ENCODE measurements around the gene FAM210B. TPM values are rescaled to one million over a fixed set of nuclear protein-coding genes. Genes with fewer than 3 reads are reported as not detected.
A peak's percentile ranks its signal among the peaks of the same experiment; 100 is the strongest.

FAM210B gene
- total RNA-seq (10 to 100 TPM; 35.6 to 64.6 (median 53.2) TPM), polyA plus RNA-seq (10 to 100 TPM; 21.0 to 68.5 (median 37.8) TPM)
- long read RNA-seq, donor 1, transcript FAM210B-201 (3 exons, 3,046 nt): major isoform, 76 of 92 reads
- long read RNA-seq, donor 1, partial matches to known transcripts: 10 of 92 reads
- long read RNA-seq, donor 1, other reads (novel, unspliced or antisense): 4 of 92 reads
- long read RNA-seq, donor 2, transcript FAM210B-202 (2 exons, 614 nt): minor isoform, 5 of 92 reads
- long read RNA-seq, donor 2, transcript FAM210B-201 (3 exons, 3,046 nt): major isoform, 73 of 92 reads
- long read RNA-seq, donor 2, partial matches to known transcripts: 2 of 92 reads
- long read RNA-seq, donor 2, other reads (novel, unspliced or antisense): 12 of 92 reads

- peaks cover 23% of the 10 kb centered on the region for H3K4me1 ChIP-seq
- intact Hi-C loops (cut with DNase I): loop anchor here in 1 of 2 donors (5.0 kb wide), 1 partner anchor 34 kb away; the partner anchor contains the start of genes AURKA and CSTF1
- 0 to 1% (median 1%) methylated on average over 33 to 63 of the region's 63 CpGs for WGBS, 3 donors
- no peaks in the 10 kb centered on the region for H3K9me3 ChIP-seq
- ATAC-seq (peak; percentile 96 to 99 (median 98)), DNase-seq (peak; percentile 91 to 95)
- H3K36me3 ChIP-seq (ENCODE audit: insufficient read depth in 1 of 2, low read depth in 1 of 2): peaks cover 0 to 8% of the 10 kb centered on the region in 2 donors
- H3K4me3 ChIP-seq: peak within 1 kb of the TSS; percentile 86
- peak within 1 kb of the TSS; percentile 91 for H3K27ac ChIP-seq
- TF ChIP-seq CTCF (IDR thresholded peaks at IDR 0.05): no peak
- no peaks in the 10 kb centered on the region for H3K27me3 ChIP-seq (ENCODE audit: insufficient read depth in 3 of 3, low read length in 2 of 3)
Observed at GRCh38 chr20:56358600-56359211, at the start of gene FAM210B. Gene FAM210B (plus strand): TSS chr20:56358974. CDS start chr20:56359006, 32 bp downstream.

GRCh38 chr20:56316051-56316450 lies 42.7 kb upstream of the FAM210B start:
- Histone ChIP-seq H3K4me3 (no peak overlapping the region), H3K4me1 (no peaks in the 10 kb centered on the region), H3K27me3 (ENCODE audit: insufficient read depth in 3 of 3, low read length in 2 of 3) (no peaks in the 10 kb centered on the region), H3K9me3 (no peaks in the 10 kb centered on the region), H3K36me3 (ENCODE audit: insufficient read depth in 1 of 2, low read depth in 1 of 2) (no peaks in the 10 kb centered on the region), H3K27ac (no peak overlapping the region)
- DNase-seq (no peak), ATAC-seq (no peak)
- intact Hi-C loops (cut with DNase I): no loop called here
- no peak for TF ChIP-seq CTCF (IDR thresholded peaks at IDR 0.05)
- 76 to 80% (median 77%) methylated on average over 8 of the region's 8 CpGs for WGBS, 3 donors

- no peak for DNase-seq
- intact Hi-C loops (cut with DNase I): no loop called here
- peaks cover 0 to 2% (median 0%) of the 10 kb centered on the region in 3 donors for H3K27me3 ChIP-seq (ENCODE audit: insufficient read depth in 3 of 3, low read length in 2 of 3)
- ATAC-seq: no peak
- no peak overlapping the region for H3K4me3 ChIP-seq
- no peaks in the 10 kb centered on the region for H3K9me3 ChIP-seq
- no peaks in the 10 kb centered on the region for H3K36me3 ChIP-seq (ENCODE audit: insufficient read depth in 1 of 2, low read depth in 1 of 2)
- 77 to 86% (median 82%) methylated on average over 3 of the region's 3 CpGs for WGBS, 3 donors
- H3K27ac ChIP-seq: no peak overlapping the region
- no peaks in the 10 kb centered on the region for H3K4me1 ChIP-seq
- no peak for TF ChIP-seq CTCF (IDR thresholded peaks at IDR 0.05)
Observed at GRCh38 chr20:56316483-56316882, 42.3 kb upstream of the FAM210B start.

GRCh38 chr20:56322681-56323080 lies 36.1 kb upstream of the FAM210B start:
- intact Hi-C loops (cut with DNase I): no loop called here

More at GRCh38 chr20:56322681-56323080, 36.1 kb upstream of the FAM210B start:
- Histone ChIP-seq H3K27me3 (ENCODE audit: insufficient read depth in 3 of 3, low read length in 2 of 3) (peaks cover 0 to 6% (median 0%) of the 10 kb centered on the region in 3 donors), H3K4me3 (no peak overlapping the region), H3K4me1 (no peaks in the 10 kb centered on the region), H3K9me3 (no peaks in the 10 kb centered on the region), H3K27ac (no peak overlapping the region), H3K36me3 (ENCODE audit: insufficient read depth in 1 of 2, low read depth in 1 of 2) (no peaks in the 10 kb centered on the region)
- 35 to 37% (median 36%) methylated on average over 4 of the region's 4 CpGs for WGBS, 3 donors
- TF ChIP-seq CTCF (IDR thresholded peaks at IDR 0.05): no peak
- ATAC-seq (no peak), DNase-seq (no peak)

All from psoas muscle (tissue), 8 donors.